K562 (cell line): ENCODE data around the gene COL20A1. TPM values are rescaled to one million over a fixed set of nuclear protein-coding genes. Genes with fewer than 3 reads are reported as not detected.

Experiments
- ATAC-seq: fragments of 200-7000 bp; cut with Tn5 transposase; 3 replicates; pipeline ENCODE4 v1.9.1; 2020; ENCODE audit warnings: moderate library complexity
- BruUV-seq: library from RNA; stranded (reverse); fragments of 400-500 nt; replicated peaks from 2 replicates; lab custom pipeline; 2021; lab: Mats Ljungman, UMichigan
- CTCF ChIA-PET: fragments of 300-600 bp; formaldehyde crosslinking; extraction: SDS; loops from one replicate; lab custom pipeline; 2021; ENCODE audit warnings: low intra/inter-chr PET ratio; lab: Yijun Ruan, JAX
- POLR2A ChIA-PET: fragments of 300-600, 350-650 bp; sonication (Branson Sonifier 250); formaldehyde crosslinking; extraction: SDS; loops from one replicate; lab custom pipeline; 2021; ENCODE audit warnings: antibody characterized with exemption, inconsistent platforms; lab: Yijun Ruan, JAX
- DNase-seq, 4 experiments: peaks; one replicate each; pipeline versions ENCODE4 v3.0.0 to v3.0.0-alpha.2; 2011 to 2018; ENCODE audit warnings: low spot score in 3 of 4, mixed read lengths in 3 of 4; ENCODE audit errors: extremely low read depth in 1 of 4
- FAIRE-seq: peaks from 2 replicates; lab custom pipeline; 2011; peaks lifted over from hg19 to GRCh38; lab: Jason Lieb, UNC
- H2AFZ ChIP-seq: 2 replicates; pipeline ENCODE4 v1.6.0; 2011; ENCODE audit warnings: low read depth, low read length, control low read depth, inconsistent platforms
- H3K27ac ChIP-seq: fragments of 200-600 bp; 3 replicates; pipeline ENCODE4 v1.8.0; 2011; ENCODE audit warnings: low read depth, mild to moderate bottlenecking, control low read depth, inconsistent platforms, low read length, moderate library complexity, mixed read lengths; ENCODE audit errors: extremely low read depth
- H3K27me3 ChIP-seq, 2 experiments: fragments of 300-600 bp in 1 of 2; 2 replicates in 1 of 2; 3 replicates in 1 of 2; pipeline versions ENCODE4 v1.6.0 to v1.8.0; 2011; ENCODE audit warnings: inconsistent platforms in 2 of 2, low read length in 2 of 2, mild to moderate bottlenecking in 1 of 2, mixed read lengths in 1 of 2, moderate library complexity in 1 of 2; ENCODE audit not compliant: control insufficient read depth in 2 of 2, insufficient read depth in 2 of 2
- H3K36me3 ChIP-seq: fragments of 300-600 bp; 3 replicates; pipeline ENCODE4 v1.8.0; 2011; ENCODE audit warnings: mild to moderate bottlenecking, low read length, inconsistent platforms; ENCODE audit not compliant: control insufficient read depth, insufficient read depth
- H3K4me1 ChIP-seq, 2 experiments: fragments of 200-600 bp in 1 of 2; replicated peaks in 1 of 2; 2 replicates in 1 of 2; 3 replicates in 1 of 2; pipeline versions ENCODE4 v1.5.1 to v1.8.0; 2011; ENCODE audit warnings: inconsistent platforms in 2 of 2, low read length in 2 of 2, mild to moderate bottlenecking in 1 of 2, mixed read lengths in 1 of 2, moderate library complexity in 1 of 2; ENCODE audit not compliant: control insufficient read depth in 2 of 2, insufficient read depth in 2 of 2
- H3K4me2 ChIP-seq: 2 replicates; pipeline ENCODE4 v1.6.1; 2011; ENCODE audit warnings: low read length, control low read depth, inconsistent platforms, mixed read lengths; ENCODE audit not compliant: insufficient read depth
- H3K4me3 ChIP-seq: fragments of 200-600 bp; sonication (generic), shearing (Covaris generic); 2 replicates; pipeline ENCODE4 v1.5.1; 2016; ENCODE audit warnings: control low read depth, inconsistent platforms
- H3K79me2 ChIP-seq: fragments of 200-600 bp; 3 replicates; pipeline ENCODE4 v1.8.0; 2011; ENCODE audit warnings: low read length, inconsistent platforms; ENCODE audit not compliant: control insufficient read depth, insufficient read depth
- H3K9ac ChIP-seq, 2 experiments: 2 replicates each; pipeline versions ENCODE4 v1.6.0 to v1.6.1; 2011; ENCODE audit warnings: low read depth in 2 of 2, low read length in 2 of 2, control low read depth in 1 of 2, inconsistent platforms in 1 of 2, mild to moderate bottlenecking in 1 of 2, mixed read lengths in 1 of 2; ENCODE audit not compliant: insufficient read depth in 1 of 2
- H3K9me1 ChIP-seq: one replicate; pipeline ENCODE4 v1.6.0; 2011; ENCODE audit warnings: inconsistent platforms, mild to moderate bottlenecking, low read length, moderate library complexity; ENCODE audit not compliant: control insufficient read depth, insufficient read depth
- H3K9me3 ChIP-seq: replicated peaks from 2 replicates; pipeline ENCODE4 v1.5.1; 2011; ENCODE audit warnings: low read depth, low read length, inconsistent platforms; ENCODE audit not compliant: control insufficient read depth, insufficient read depth
- H4K20me1 ChIP-seq: replicated peaks from 2 replicates; pipeline ENCODE4 v1.6.1; 2011; ENCODE audit warnings: low read length, inconsistent platforms, mixed read lengths; ENCODE audit not compliant: control insufficient read depth, insufficient read depth
- AFF1 ChIP-seq, 2 experiments: fragments of 450-650 bp; IDR thresholded peaks; 2 replicates each; pipeline ENCODE4 v1.6.1; 2018; ENCODE audit warnings: mild to moderate bottlenecking in 2 of 2, low read depth in 1 of 2; ENCODE audit not compliant: partially characterized antibody in 2 of 2
- ATF1 ChIP-seq, 2 experiments: fragments of 450-650 bp in 1 of 2; IDR thresholded peaks; 2 replicates each; pipeline ENCODE4 v1.6.1; 2016; ENCODE audit warnings: missing compliant biosample characterization in 1 of 2, missing genetic modification characterization in 1 of 2
- BRCA1 ChIP-seq, 2 experiments: fragments of 450-650 bp in 1 of 2; sonication (generic) in 1 of 2; formaldehyde crosslinking in 1 of 2; IDR thresholded peaks; 2 replicates each; pipeline versions ENCODE4 v1.5.0 to v1.6.1; 2017 to 2020; ENCODE audit warnings: mild to moderate bottlenecking in 1 of 2, missing genetic modification reagents in 1 of 2
- ESRRB ChIP-seq: fragments of 250-450 bp; sonication (Bioruptor Pico); IDR thresholded peaks from 2 replicates; pipeline ENCODE4 v1.5.0; 2020; ENCODE audit warnings: mild to moderate bottlenecking, moderate library complexity, borderline replicate concordance
- ETS2 ChIP-seq: IDR thresholded peaks from 2 replicates; pipeline ENCODE4 v1.6.1; 2016; ENCODE audit warnings: borderline replicate concordance, missing genetic modification characterization, mild to moderate bottlenecking, moderate library complexity, missing compliant biosample characterization; ENCODE audit not compliant: poor library complexity, severe bottlenecking
- MEF2D ChIP-seq: conservative IDR thresholded peaks from 2 replicates; pipeline ENCODE4 v1.6.1; 2016; ENCODE audit warnings: low read depth, missing genetic modification characterization, missing compliant biosample characterization
- NFE2 ChIP-seq: IDR thresholded peaks from 2 replicates; pipeline ENCODE4 v1.6.1; 2014; ENCODE audit warnings: antibody characterized with exemption, low read depth
- SIN3A ChIP-seq, 2 experiments: fragments of 150-350 bp in 1 of 2; IDR thresholded peaks; 2 replicates each; pipeline ENCODE4 v1.6.1; 2011 to 2016; ENCODE audit warnings: borderline replicate concordance in 2 of 2, low read depth in 2 of 2, low read length in 2 of 2, mild to moderate bottlenecking in 2 of 2, moderate library complexity in 2 of 2; ENCODE audit not compliant: control insufficient read depth in 1 of 2
- SUPT5H ChIP-seq: fragments of 450-650 bp; IDR thresholded peaks from 2 replicates; pipeline ENCODE4 v1.6.1; 2016
- WGBS: fragments of 100-300 bp; shearing (Covaris generic); methylation state at CpG from one replicate; pipeline ENCODE4 v1.1.6; 2016; ENCODE audit warnings: low coverage, mixed read lengths; ENCODE audit not compliant: insufficient coverage; ENCODE audit errors: missing lambda C conversion rate; 5-methylcytosine and 5-hydroxymethylcytosine counted together
- in situ Hi-C: fragments of 300-500 bp; cut with MboI; formaldehyde crosslinking; loops from 4 replicates; pipeline ENCODE4 v1.15.0; 2018; ENCODE audit warnings: inconsistent platforms, mixed read lengths
- intact Hi-C: fragments of 100-400 bp; cut with micrococcal nuclease; formaldehyde crosslinking; loops from 2 replicates; pipeline ENCODE4 v1.14.2; 2022
- polyA plus RNA-seq, 8 experiments: library from polyadenylated mRNA; depleted of rRNA in 4 of 8; stranded (reverse) in 5 of 8; unstranded in 3 of 8; fragments of >200 nt; fragmentation: Nextera tagmentation in 2 of 8; fragmentation: Illumina TruSeq in 1 of 8; extraction: Ambion mirVana in 2 of 8; extraction: Trizol in 1 of 8; gene quantifications; 2 replicates each; pipeline versions ENCODE4 v1.2.1 to v1.2.3, GENCODE V29; 2011 to 2014; ENCODE audit warnings: inconsistent platforms in 1 of 8, missing spikeins in 1 of 8
- total RNA-seq, 7 experiments: library from RNA; depleted of rRNA in 6 of 7; stranded (reverse); fragments of >200 nt in 6 of 7; fragmentation: Illumina TruSeq in 2 of 7; extraction: Trizol in 2 of 7; gene quantifications; 2 replicates each; pipeline versions ENCODE4 v1.2.1 to v1.2.3, GENCODE V29; 2011 to 2021; ENCODE audit warnings: low replicate concordance in 1 of 7
- TF ChIP-seq, protein P1 (sequence below): fragments of 250-450 bp; sonication (Bioruptor Pico); IDR thresholded peaks from 2 replicates; pipeline ENCODE4 v1.4.0; 2020; ENCODE audit warnings: mild to moderate bottlenecking, moderate library complexity, borderline replicate concordance

Gene COL20A1
- total and polyA plus RNA-seq, 9 of the 15 experiments (the other 6 are each of a cell fraction or from before 2014, with no cell fraction given), result not detected

DNA sequence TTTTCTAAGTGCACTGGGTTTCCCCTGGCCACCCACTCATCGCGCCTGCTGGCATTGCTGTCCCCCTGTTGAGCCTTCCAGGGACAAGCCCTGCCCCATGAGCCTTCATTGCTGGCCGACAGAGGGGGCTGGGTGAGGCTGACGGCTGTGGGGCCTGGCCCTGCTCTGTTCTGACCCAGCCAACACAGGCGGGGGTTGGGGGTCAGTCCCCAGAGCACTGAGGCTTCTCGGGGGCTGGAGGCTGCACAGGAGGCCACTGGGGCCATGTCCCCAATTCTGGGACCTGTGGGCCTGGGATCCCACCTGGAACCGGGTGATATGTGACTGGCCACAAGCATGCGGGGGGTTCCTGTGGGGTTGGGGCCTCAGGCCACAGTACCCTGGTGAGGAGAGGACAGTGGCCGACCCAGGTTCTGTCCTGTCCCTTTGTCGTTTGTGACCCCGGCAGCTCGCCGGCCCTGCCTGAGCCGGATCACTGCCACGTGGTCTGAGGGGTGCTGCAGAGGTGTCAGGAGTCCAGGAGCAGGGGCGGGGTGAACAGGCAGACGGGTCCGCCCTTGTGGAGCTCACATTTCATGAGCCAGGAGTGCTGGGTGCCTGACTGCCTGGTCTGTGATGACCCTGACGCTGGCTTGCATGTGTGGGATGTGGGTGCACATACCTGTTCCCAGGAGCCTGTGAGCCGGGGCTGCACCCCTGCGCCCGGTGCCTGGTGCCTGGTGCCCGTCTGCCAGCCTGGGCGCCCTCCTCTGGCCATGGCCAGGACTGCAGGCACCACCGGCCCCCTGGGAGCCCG is 2.1 kb upstream of the COL20A1 start:
- no TSS peak for BruUV-seq
- POLR2A ChIA-PET, result interaction anchor here (0.6 to 5.7 kb wide), 3 partner anchors 9 to 259 kb away, joined by 3 to 28 read pairs (median 4); no protein-coding TSS in a partner anchor
- no peak overlapping the region for H3K4me3 ChIP-seq
- TF ChIP-seq BRCA1 (IDR thresholded peaks at IDR 0.05), result no peak
- TF ChIP-seq BRCA1 (CRISPR knock-in tag; IDR thresholded peaks at IDR 0.05), result no peak
- TF ChIP-seq SUPT5H, result peak; percentile 38; the same call in 1 of the 2 replicates
- no peak for TF ChIP-seq NFE2
- TF ChIP-seq MEF2D (tag), result no peak
- no peak for TF ChIP-seq ATF1 (CRISPR knock-in tag; IDR thresholded peaks at IDR 0.05)
- TF ChIP-seq ATF1 (tag; IDR thresholded peaks at IDR 0.05), result 0 out of 2 replicates have a peak, but pooled peaks have one; percentile 9
- no peak for TF ChIP-seq ETS2 (tag)
- TF ChIP-seq SIN3A (IDR thresholded peaks at IDR 0.05; ENCODE audit: borderline replicate concordance in 2 of 2, control insufficient read depth in 1 of 2, low read depth in 2 of 2, low read length in 2 of 2), result peak in 1 of 2 experiments; percentile 57; a peak in 1 of 4 replicates
- TF ChIP-seq, protein P1, sequence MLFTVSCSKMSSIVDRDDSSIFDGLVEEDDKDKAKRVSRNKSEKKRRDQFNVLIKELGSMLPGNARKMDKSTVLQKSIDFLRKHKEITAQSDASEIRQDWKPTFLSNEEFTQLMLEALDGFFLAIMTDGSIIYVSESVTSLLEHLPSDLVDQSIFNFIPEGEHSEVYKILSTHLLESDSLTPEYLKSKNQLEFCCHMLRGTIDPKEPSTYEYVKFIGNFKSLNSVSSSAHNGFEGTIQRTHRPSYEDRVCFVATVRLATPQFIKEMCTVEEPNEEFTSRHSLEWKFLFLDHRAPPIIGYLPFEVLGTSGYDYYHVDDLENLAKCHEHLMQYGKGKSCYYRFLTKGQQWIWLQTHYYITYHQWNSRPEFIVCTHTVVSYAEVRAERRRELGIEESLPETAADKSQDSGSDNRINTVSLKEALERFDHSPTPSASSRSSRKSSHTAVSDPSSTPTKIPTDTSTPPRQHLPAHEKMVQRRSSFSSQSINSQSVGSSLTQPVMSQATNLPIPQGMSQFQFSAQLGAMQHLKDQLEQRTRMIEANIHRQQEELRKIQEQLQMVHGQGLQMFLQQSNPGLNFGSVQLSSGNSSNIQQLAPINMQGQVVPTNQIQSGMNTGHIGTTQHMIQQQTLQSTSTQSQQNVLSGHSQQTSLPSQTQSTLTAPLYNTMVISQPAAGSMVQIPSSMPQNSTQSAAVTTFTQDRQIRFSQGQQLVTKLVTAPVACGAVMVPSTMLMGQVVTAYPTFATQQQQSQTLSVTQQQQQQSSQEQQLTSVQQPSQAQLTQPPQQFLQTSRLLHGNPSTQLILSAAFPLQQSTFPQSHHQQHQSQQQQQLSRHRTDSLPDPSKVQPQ, result no peak
- TF ChIP-seq ESRRB (CRISPR knock-in tag), result no peak
- no peak for TF ChIP-seq AFF1 (IDR thresholded peaks at IDR 0.05; ENCODE audit: low read depth in 1 of 2, partially characterized antibody in 2 of 2)

More for the DNA sequence above, 2.1 kb upstream of the COL20A1 start:
- peak overlapping the region in 1 of 2 experiments; percentile 87; a peak in 2 of 4 replicates for H3K9ac ChIP-seq
- CTCF ChIA-PET, result no interaction called here
- no peak for FAIRE-seq
- peak overlapping the region; percentile 48; the same call in 1 of the 2 replicates for H2AFZ ChIP-seq
- no peaks in the 10 kb centered on the region for H3K9me3 ChIP-seq
- 0 out of 3 replicates have a peak overlapping the region, but pooled peaks have one; percentile 2 for H3K27ac ChIP-seq
- intact Hi-C loops (loop anchor here (5.0 kb wide), 1 partner anchor 64 kb away; no protein-coding TSS in a partner anchor), in situ Hi-C loops (no loop called here)
- H3K4me2 ChIP-seq, result no peak overlapping the region
- WGBS, result 28% methylated on average over 22 of the region's 26 CpGs
- H3K36me3 ChIP-seq, result peaks cover 28% of the 10 kb centered on the region; the same call in 1 of the 3 replicates
- DNase-seq, result peak; percentile 68 to 87 (median 83)
- H3K9me1 ChIP-seq, result peaks cover 10% of the 10 kb centered on the region
- peaks cover 0 to 70% of the 10 kb centered on the region in 2 experiments; a peak in 2 of 5 replicates for H3K4me1 ChIP-seq
- peaks cover 34% of the 10 kb centered on the region for H4K20me1 ChIP-seq
- H3K27me3 ChIP-seq, result peaks cover 7 to 15% of the 10 kb centered on the region in 2 experiments; a peak in 4 of 5 replicates
- H3K79me2 ChIP-seq, result no peaks in the 10 kb centered on the region
- peak; percentile 87 for ATAC-seq
